Left lung (tissue), 10 donors: ENCODE measurements around the gene EIF1AD. TPM values are rescaled to one million over a fixed set of nuclear protein-coding genes. Genes with fewer than 3 reads are reported as not detected.
"Not testable (repeated sequence)": the region's sequence is repeated elsewhere in the genome, so short reads cannot be mapped to it uniquely, and the experiment has no call there.

Experiments
- ATAC-seq: fragments of 200-7000 bp; cut with Tn5 transposase; one replicate; pipeline ENCODE4 v1.9.1; 2020; ENCODE audit warnings: moderate library complexity
- DNase-seq, 4 donors: peaks; one replicate each; pipeline ENCODE4 v3.0.0-alpha.2; 2013 to 2020
- H3K27ac ChIP-seq, 2 donors: fragments of 200-600 bp; sonication (generic) in 1 of 2; one replicate each; pipeline versions ENCODE4 v1.5.0 to v1.8.0; 2020 to 2021
- H3K27me3 ChIP-seq, 2 donors: fragments of 200-600 bp; sonication (generic) in 1 of 2; one replicate each; pipeline versions ENCODE4 v1.5.0 to v1.8.0; 2020 to 2021
- H3K36me3 ChIP-seq, 2 donors: fragments of 200-600 bp; sonication (generic) in 1 of 2; one replicate each; pipeline versions ENCODE4 v1.5.0 to v1.8.0; 2020 to 2021
- H3K4me1 ChIP-seq, 2 donors: fragments of 200-600 bp; one replicate each; pipeline ENCODE4 v1.8.0; 2021
- H3K4me3 ChIP-seq, 2 donors: fragments of 200-600 bp; sonication (generic) in 1 of 2; one replicate each; pipeline versions ENCODE4 v1.5.0 to v1.8.0; 2020 to 2021; ENCODE audit warnings: mild to moderate bottlenecking in 1 of 2
- H3K9me3 ChIP-seq, 2 donors: fragments of 200-600 bp; sonication (generic) in 1 of 2; one replicate each; pipeline versions ENCODE4 v1.5.0 to v1.8.0; 2020 to 2021
- CTCF ChIP-seq, 2 donors: fragments of 200-600 bp; sonication (generic) in 1 of 2; IDR thresholded peaks; one replicate each; pipeline versions ENCODE4 v1.5.0 to v1.8.0; 2021; ENCODE audit warnings: antibody characterized with exemption in 2 of 2
- intact Hi-C, 2 donors: fragments of 100-400 bp; cut with DNase I; formaldehyde crosslinking; loops; one replicate each; pipeline versions ENCODE4 v1.11.2 to v1.14.2; 2022
- polyA plus RNA-seq, 6 donors: library from polyadenylated mRNA; unstranded; fragments of 120-200 nt; gene quantifications; one replicate each; pipeline ENCODE4 v1.2.1, GENCODE V29; 2013; ENCODE audit not compliant: insufficient read length in 6 of 6
- total RNA-seq, 2 donors: library from RNA; stranded (reverse); fragmentation: NEBNext Ultra II Directional; extraction: Animal tissue kit (Norgen Biotek cat#: 25700); gene quantifications; one replicate each; pipeline ENCODE4 v1.2.1, GENCODE V29; 2021
- donor health status: DM: no; HTN: yes; CAD: no.
- donor health status: DM: no; HTN: no; CAD: no.

The EIF1AD gene
- total and polyA plus RNA-seq, 8 donors: 23.6 to 30.5 (median 28.8) TPM

GRCh38 chr11:66035653-66036333 is 33.8 kb upstream of the EIF1AD start:
- Histone ChIP-seq H3K4me1 (no peaks in the 10 kb centered on the region), H3K27me3 (peaks cover 0 to 12% of the 10 kb centered on the region in 2 donors), H3K36me3 (no peaks in the 10 kb centered on the region), H3K9me3 (no peaks in the 10 kb centered on the region), H3K4me3 (no peak overlapping the region), H3K27ac (no peak overlapping the region)
- no peak for ATAC-seq
- DNase-seq: no peak
- intact Hi-C loops: no loop called here
- no peak for TF ChIP-seq CTCF (IDR thresholded peaks at IDR 0.05)

DNA sequence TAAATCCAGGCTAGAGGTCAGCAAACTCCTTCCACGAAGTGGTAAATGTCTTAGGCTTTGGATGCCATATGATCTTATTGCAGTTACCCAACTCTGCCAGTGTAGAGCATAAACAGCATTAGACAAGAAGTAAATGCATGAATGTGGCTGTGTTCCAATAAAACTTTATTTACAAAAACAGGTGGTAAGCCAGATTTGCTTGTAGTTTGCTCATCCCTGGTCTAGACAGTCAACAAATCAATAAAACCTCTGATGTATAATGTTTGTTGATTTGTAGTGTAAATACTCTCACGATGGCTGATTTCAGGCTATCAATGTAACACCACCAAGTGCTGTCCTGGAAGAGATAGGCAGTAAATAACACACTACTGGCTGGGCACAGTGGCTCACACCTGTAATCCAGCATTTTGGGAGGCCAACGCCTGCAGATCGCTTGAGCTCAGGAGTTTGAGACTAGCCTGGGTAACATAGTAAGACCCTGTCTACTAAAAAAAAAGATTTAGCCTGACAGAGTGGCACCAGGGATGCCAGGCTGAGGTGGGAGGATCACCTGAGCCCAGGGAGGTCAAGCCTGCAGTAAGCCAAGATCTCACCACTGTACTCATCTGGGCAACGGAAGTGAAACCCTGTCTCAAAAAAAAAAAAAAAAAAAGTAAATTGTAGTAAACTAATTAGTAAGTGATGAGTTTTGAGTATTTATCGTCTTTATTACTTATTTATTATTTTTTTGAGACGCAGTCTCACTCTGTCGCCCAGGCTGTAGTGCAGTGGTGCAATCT is 31.2 kb upstream of the EIF1AD start:
- no peak for TF ChIP-seq CTCF (IDR thresholded peaks at IDR 0.05)
- Histone ChIP-seq H3K27me3 (peaks cover 0 to 12% of the 10 kb centered on the region in 2 donors), H3K9me3 (no peaks in the 10 kb centered on the region), H3K4me3 (no peak overlapping the region), H3K4me1 (no peaks in the 10 kb centered on the region), H3K36me3 (no peaks in the 10 kb centered on the region), H3K27ac (no peak overlapping the region)
- ATAC-seq: no peak
- intact Hi-C loops: no loop called here
- no peak for DNase-seq

- Histone ChIP-seq H3K9me3 (no peaks in the 10 kb centered on the region), H3K27me3 (peaks cover 0 to 16% of the 10 kb centered on the region in 2 donors), H3K36me3 (no peaks in the 10 kb centered on the region), H3K4me3 (no peak within 1 kb of the TSS), H3K4me1 (peaks cover 6 to 18% of the 10 kb centered on the region in 2 donors), H3K27ac (no peak within 1 kb of the TSS)
- DNase-seq (no peak), ATAC-seq (no peak)
- no peak for TF ChIP-seq CTCF (IDR thresholded peaks at IDR 0.05)
- intact Hi-C loops: no loop called here
These were observed 24.1 kb upstream of the EIF1AD start, which contains the start of gene CATSPER1 for GRCh38 chr11:66026017-66026529. CATSPER1 (minus strand) TSS chr11:66026479; CDS start chr11:66026379, 100 bp downstream.

- H3K4me1 ChIP-seq: peaks cover 6 to 28% of the 10 kb centered on the region in 2 donors
- peaks cover 0 to 16% of the 10 kb centered on the region in 2 donors for H3K27me3 ChIP-seq
- ATAC-seq, H3K36me3 ChIP-seq, H3K4me3 ChIP-seq, intact Hi-C loops, H3K9me3 ChIP-seq, DNase-seq, H3K27ac ChIP-seq: not testable (repeated sequence)
These were observed 21.2 kb upstream of the EIF1AD start for GRCh38 chr11:66023186-66023440.

DNA sequence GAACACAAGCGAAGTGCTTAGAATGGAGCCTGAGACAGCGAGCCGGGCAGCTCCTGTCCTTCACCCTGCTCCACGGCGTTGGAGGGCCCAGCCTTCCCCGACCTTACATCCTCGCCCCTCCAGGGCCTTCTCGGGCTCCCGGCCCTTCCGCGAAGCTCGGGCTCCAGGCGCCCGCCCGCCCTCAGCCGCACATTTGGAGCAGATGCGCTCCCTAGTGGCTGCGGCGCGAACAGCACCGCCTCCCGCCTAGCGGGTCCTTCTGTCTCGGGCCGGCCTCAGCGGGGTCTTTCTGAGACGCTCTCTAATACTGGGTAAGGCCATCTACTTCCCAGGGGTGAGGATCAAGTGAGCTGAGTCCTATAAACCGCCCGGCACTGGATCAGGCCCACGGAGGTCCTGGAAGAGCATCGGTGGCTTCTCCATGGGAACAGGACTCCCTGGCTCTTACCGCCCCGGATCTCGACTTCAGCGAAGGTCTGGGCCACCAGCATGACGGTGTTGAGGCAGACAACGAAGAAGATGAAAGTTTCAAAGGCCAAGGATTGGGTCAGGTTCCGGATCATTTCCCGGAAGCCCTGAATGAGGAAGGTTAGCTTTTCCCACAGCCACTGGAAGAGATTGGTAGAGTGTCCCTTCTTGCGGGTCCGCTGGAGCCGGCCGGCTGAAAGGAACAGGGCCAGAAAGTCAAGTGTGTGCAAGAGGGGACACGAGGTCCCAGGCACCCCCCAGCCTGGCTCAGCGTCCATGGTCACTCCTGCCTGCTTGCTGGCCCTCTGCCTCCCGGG is 20.6 kb upstream of the EIF1AD start:
- ATAC-seq: peak; percentile 96
- Histone ChIP-seq H3K9me3 (no peaks in the 10 kb centered on the region), H3K36me3 (no peaks in the 10 kb centered on the region), H3K27ac (no peak overlapping the region), H3K4me3 (no peak overlapping the region), H3K27me3 (peaks cover 0 to 16% of the 10 kb centered on the region in 2 donors), H3K4me1 (peaks cover 6 to 28% of the 10 kb centered on the region in 2 donors)
- intact Hi-C loops: no loop called here
- TF ChIP-seq CTCF (IDR thresholded peaks at IDR 0.05): peak; percentile 95 to 98
- DNase-seq: peak; percentile 32 to 96 (median 62)
